ENCODE measurements around the gene ZBTB9.
"Not testable (repeated sequence)": the region's sequence is repeated elsewhere in the genome, so short reads cannot be mapped to it uniquely, and the experiment has no call there.

The ZBTB9 gene

GRCh38 chr6:33469661-33470060 lies 15.3 kb downstream of the ZBTB9 start:
- no peak overlapping the region for H3K4me3 ChIP-seq
- no peak overlapping the region for H3K27ac ChIP-seq
- TF ChIP-seq CTCF (IDR thresholded peaks at IDR 0.05) = no peak

GRCh38 chr6:33477864-33478263 lies 23.5 kb downstream of the ZBTB9 start:
- no peak overlapping the region for H3K4me3 ChIP-seq
- H3K27ac ChIP-seq = no peak overlapping the region
- no peak for TF ChIP-seq CTCF (IDR thresholded peaks at IDR 0.05)
- no peak for DNase-seq (ENCODE audit: low spot score)

More at GRCh38 chr6:33469661-33470060, 15.3 kb downstream of the ZBTB9 start:
- no peak for DNase-seq (ENCODE audit: low spot score)

GRCh38 chr6:33481192-33481591 lies 26.8 kb downstream of the ZBTB9 start:
- H3K4me3 ChIP-seq = no peak overlapping the region
- TF ChIP-seq CTCF (IDR thresholded peaks at IDR 0.05) = no peak

GRCh38 chr6:33482620-33483019 lies 28.2 kb downstream of the ZBTB9 start:
- not testable (repeated sequence) for H3K4me3 ChIP-seq; DNase-seq (ENCODE audit: low spot score); H3K27ac ChIP-seq

More at GRCh38 chr6:33481192-33481591, 26.8 kb downstream of the ZBTB9 start:
- no peak for DNase-seq (ENCODE audit: low spot score)
- H3K27ac ChIP-seq = no peak overlapping the region

- H3K27ac ChIP-seq = no peak overlapping the region
- H3K4me3 ChIP-seq = no peak overlapping the region
- no peak for DNase-seq (ENCODE audit: low spot score)
- TF ChIP-seq CTCF (IDR thresholded peaks at IDR 0.05) = no peak
Observed at GRCh38 chr6:33483678-33484077, 29.3 kb downstream of the ZBTB9 start.

- DNase-seq (ENCODE audit: low spot score); H3K27ac ChIP-seq; H3K4me3 ChIP-seq: not testable (repeated sequence)
Observed at GRCh38 chr6:33484673-33485262, 30.4 kb downstream of the ZBTB9 start.

GRCh38 chr6:33485680-33486079 lies 31.3 kb downstream of the ZBTB9 start:
- not testable (repeated sequence) for H3K27ac ChIP-seq; H3K4me3 ChIP-seq; DNase-seq (ENCODE audit: low spot score)

- H3K4me3 ChIP-seq = no peak overlapping the region
- H3K27ac ChIP-seq = no peak overlapping the region
- DNase-seq (ENCODE audit: low spot score) = no peak
- TF ChIP-seq CTCF (IDR thresholded peaks at IDR 0.05) = no peak
Observed at GRCh38 chr6:33488339-33488738, 34.0 kb downstream of the ZBTB9 start.

- H3K4me3 ChIP-seq = no peak overlapping the region
- no peak overlapping the region for H3K27ac ChIP-seq
- DNase-seq (ENCODE audit: low spot score) = no peak
- no peak for TF ChIP-seq CTCF (IDR thresholded peaks at IDR 0.05)
Observed at GRCh38 chr6:33490198-33490597, 35.8 kb downstream of the ZBTB9 start.
